GM18907 (cell line): ENCODE measurements around the gene PSME1.

ENCODE experiments used
- ATAC-seq: cut with Tn5 transposase; IDR thresholded peaks from one replicate; pipeline ENCODE4 v1.9.1; 2021; ENCODE audit warnings: mild to moderate bottlenecking, moderate library complexity; ENCODE audit not compliant: unreplicated experiment

The PSME1 gene

DNA sequence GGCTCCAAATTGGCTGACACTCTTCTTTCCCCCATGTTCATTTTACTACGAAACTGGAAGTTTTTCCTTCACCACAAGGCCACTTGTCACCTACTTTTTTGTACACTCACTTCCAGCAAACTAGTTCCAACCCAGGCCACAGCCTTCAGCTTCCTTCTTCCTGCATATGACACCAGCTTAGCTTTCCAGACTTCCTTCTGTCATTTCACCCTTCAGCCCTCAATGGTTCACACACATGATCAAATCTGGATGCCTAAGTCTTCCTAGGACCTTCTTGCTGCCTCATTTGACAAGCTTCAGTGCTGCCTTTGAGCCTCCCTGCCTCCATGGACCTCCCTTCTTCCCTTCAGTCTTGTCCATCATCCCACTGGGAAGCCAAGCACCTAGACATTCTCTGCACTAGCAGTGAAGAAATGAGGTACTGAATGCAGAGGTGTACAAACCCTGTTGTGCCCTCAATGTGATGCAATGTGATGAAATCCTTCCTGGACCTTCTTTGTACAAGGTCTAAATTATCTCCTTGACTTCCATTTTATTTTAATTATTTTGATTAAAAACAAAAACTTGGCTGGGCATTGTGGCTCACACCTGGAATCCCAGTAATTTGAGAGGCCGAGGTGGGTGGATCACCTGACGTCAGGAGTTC is 31.6 kb downstream of the PSME1 start:
- ATAC-seq, result no peak

DNA sequence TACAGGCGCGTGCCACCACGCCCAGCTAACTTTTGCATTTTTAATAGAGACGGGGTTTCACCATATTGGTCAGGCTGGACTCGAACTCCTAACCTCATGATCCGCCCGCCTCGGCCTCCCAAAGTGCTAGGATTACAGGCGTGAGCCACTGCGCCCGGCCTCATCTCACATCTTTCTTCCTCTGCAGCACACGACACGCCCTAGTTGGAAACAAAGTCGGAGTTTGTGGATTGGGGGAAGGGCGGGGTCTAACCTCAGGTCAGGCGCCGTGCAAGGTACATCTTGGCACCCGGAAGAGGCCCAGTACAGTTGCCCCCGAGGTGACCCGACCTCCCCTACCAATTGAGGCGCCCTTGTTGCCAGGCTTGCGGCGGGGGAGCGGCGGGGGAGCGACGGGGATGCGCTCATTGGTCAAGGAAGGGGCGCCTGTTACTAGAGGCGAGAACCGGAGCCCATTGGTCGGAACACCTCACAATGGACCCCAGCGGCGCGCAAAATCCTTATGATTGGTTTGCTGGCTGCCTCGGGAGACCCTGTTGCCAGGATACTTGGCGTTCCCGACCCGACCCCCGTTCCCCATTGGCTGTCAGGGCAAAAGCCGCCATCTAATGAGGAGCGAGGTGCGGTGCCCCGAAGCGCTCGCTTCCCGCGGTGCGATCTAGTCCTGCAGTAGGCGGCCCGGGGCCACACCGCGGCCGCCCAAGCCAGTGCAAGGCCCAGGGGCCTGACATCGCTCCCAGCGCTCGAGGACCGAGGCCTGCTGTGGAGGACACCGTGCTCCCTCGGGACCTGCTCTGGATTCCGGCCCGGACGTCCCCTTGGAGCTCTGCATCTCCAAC is 35.6 kb downstream of the PSME1 start, which contains the start of gene REC8:
Gene REC8, plus strand, starts transcription at position 659 of the 839 bp plus-strand sequence. CDS start 473 bp downstream, outside the sequence.
- ATAC-seq, result peak; percentile 83

DNA sequence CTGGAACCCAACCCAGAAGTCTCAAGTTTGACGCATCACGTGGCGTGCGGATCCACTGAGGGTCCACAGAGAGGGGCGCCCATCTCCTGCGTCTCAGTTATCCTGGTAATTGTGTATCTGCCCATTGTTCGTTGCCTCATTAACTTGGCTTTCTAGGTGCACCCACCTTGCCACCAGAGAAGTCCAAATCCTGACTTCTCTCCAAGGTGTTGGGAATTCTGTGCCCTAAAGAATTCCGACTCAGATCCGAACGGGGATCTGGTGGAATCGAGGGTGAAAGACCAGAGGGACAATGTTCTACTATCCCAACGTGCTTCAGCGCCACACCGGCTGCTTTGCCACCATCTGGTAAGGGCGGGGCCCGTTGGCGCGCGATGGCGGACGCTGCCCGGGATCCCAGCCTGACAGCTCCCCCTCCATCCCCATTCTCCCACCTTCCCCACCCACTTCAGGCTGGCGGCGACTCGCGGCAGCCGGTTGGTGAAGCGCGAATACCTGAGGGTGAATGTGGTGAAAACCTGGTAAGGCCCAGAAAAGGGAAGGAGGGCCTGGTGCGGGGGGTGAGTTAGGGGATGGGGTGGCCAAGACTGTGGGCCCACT is 36.4 kb downstream of the PSME1 start:
- ATAC-seq, result no peak

DNA sequence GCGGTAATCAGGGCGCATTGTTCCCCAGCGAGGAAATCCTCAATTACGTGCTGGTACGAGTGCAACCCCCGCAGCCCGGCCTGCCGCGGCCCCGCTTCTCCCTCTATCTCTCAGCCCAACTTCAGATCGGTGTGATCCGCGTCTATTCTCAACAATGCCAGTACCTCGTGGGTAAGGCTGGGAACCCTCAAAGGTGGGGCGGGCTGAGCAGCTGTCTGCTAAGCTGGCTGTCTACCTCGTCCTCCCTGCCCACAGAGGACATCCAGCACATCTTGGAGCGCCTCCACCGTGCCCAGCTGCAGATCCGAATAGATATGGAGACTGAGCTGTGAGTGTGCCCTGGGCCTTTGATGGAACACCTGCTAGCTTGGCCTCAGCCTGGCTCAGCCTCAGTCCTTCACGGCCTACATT is 36.9 kb downstream of the PSME1 start:
- no peak for ATAC-seq

DNA sequence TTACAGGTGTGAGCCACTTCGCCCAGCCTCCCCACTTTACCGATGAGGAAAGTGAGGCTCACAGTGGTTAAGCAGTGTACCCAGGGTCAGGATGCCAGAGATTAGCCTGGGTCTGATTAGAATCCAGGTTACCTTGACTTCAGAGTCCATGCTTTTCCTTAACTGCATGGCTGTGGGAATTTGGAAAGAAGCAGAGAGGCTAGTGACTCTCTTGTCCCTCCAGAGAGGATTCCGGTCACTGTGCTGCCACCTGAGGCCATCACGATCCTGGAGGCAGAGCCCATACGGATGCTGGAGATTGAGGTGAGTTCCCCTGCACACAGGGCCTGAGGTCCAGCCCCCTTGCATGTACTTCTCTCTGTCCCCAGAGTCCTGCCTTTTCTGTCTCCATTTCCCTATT is 40.6 kb downstream of the PSME1 start:
- no peak for ATAC-seq

DNA sequence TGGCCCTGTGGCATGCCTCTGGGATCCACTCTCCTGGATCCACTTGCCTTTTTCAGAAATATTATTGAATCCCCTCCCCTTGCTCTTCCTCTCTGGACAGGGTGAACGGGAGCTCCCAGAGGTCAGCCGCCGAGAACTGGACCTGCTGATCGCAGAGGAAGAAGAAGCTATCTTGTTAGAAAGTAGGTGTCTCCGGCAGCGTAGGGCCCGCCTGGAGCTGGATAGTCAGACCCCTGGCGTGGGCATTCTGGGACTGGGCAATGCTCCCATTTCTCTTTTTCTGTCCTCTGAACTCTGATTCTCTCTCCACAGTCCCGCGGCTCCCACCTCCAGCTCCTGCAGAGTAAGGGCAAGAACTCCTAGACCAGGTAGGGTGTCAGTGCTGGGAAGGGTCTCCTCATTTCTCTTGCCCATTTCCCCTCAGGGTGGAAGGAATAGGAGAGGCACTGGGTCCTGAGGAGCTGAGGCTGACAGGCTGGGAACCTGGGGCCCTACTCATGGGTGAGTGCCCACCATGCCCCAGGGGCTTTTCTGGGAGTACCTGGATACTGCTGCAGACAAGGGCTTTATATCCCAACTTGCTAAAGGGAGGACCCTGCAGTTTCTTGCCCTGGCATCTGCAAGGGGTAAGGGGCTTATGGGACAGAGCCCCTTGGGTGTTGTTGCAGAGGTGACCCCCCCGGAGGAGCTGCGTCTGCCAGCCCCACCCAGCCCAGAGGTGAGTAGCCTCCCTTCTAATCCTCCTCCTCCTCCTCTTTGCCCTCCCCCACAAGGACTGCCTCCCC is 41.2 kb downstream of the PSME1 start:
- ATAC-seq, result no peak

DNA sequence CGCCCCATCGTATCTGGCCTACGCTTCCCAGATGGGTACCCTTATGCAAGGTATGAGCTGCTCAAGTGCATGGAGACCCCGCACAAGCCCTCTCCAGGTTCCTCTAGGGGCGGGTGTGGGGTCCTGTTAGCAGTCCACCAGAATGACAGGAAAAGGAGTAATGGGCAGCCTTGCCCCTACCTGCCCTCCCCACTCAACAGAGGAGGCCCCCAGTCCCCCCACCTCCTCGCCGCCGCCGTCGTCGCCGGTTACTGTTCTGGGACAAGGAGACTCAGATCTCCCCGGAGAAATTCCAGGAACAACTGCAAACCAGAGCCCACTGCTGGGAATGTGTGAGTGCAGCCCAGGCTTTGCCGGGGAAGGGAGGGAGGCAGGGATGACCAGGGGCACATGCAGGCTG is 41.9 kb downstream of the PSME1 start:
- no peak for ATAC-seq

DNA sequence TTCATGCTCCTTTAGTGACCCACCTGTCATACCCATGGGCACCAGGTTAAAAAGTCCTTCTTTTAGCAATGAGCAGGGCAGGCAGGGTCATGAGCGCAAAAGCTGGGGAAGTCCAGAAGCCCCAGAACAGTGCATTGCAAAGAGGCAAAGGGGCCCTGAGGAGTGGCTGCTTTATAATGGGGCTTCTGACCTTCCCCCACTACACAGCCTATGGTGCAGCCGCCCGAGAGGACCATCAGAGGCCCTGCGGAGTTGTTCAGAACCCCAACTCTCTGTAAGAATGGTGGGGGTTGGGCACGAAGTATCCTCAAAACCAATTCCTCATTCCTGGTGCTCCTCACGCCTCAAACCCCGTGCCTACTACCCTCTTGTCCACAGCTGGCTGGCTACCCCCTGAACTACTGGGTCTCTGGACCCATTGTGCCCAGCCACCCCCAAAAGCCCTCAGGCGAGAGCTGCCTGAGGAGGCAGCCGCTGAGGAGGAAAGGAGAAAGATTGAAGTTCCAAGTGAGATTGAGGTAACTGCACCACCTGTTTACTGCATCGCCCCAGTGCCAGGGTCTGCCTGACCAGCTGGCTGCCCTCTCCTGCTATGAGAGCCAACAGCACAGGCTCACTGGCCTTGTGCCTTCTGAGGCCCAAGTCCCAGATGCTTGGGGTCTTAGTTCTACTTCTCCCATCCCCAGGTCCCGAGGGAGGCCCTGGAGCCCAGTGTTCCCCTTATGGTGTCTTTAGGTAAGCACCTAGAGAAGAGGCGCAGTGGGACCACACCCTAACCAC is 42.6 kb downstream of the PSME1 start:
- ATAC-seq, result no peak

DNA sequence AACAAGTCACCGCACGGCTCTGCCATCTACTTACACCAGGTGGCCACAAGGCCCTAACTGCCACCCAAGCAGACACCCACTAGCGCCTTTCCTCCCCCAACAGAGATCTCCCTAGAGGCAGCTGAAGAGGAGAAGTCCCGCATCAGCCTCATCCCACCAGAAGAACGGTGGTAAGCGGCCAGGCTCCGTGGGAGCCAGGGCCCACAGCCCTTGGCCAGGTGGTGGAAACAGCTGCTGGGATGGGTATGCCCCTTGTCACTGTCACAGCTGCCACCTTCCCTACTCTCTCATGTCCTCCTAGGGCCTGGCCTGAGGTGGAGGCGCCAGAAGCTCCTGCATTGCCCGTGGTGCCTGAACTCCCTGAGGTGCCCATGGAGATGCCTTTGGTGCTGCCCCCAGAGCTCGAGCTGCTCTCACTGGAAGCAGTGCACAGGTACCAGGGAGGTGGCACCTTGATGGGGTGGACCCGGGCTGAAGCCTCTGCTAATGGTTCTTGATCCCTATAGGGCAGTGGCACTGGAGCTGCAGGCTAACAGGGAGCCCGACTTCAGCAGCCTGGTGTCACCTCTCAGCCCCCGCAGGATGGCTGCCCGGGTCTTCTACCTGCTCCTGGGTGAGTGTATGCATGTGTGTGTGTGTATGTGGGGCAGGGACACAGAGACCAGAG is 43.4 kb downstream of the PSME1 start:
- ATAC-seq, result no peak

DNA sequence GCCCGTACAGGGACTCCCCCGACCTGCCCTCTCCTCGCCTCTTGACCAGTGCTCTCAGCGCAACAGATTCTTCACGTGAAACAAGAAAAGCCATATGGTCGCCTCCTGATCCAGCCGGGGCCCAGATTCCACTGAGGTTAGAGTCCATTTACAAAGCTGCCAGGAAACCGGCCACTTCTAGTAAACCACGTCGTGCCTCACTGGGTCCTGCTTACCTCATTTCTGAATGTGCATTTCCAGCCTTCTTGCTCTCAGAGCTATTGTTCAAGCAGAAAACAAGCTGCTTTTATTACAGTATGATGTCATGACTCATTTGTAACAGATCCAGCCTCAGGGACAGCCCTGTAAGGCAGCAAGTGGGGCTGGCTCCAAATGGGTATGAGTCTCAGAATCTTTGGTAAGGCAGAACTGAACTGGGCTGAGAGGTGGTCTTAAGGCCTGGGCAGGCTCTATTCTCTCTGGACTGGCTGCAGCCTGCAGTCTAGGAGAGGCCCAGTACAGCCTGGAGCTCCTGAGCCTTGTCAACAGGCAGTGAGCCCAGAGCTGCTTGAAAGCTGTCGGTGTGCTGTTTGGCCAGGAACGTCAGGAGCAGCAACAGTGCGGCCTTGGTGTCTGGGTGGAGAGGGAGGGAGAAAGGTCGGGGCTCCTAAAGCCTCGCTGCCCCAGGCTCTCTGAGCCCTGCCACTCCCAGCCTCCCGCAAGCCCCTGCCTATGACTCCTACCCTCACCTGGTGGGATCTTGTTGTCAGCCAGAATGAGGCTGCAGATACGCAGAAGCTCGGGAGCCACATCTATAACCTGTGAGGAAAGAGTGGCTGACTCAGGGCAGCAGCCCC is 44.2 kb downstream of the PSME1 start:
- no peak for ATAC-seq

DNA sequence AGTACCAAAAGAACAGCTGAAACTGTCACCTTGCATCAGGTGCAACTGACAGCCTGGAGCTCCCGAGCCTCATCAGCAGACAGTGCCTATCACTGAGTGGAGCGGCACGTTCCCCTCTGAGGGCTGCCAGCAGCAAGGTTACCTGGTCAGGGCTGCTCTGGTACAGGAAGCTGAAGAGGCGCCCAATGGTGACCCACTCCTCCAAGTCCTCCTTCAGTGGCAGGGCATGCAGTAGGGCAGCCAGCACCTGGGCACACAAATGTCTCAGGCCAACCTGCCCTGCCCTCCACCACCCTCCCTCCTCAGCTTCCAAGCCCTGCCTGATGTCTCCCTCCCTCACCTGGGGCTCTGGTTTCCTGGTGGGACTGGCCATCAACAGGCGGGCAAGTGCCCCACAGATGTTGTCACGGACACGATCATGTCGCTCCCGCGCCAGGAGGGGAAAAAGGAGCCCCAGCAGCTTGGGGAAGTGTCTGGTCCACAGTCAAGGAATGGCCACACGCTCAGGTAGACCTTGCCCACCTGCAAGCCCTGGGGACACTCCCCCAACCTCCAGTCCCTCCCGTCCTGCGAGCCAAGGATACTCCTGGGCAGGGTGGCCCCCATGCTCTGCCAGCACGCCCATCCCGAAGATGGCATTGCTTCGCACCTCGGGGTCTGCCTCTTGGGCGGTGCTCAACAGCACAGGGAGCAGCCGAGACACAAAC is 45.5 kb downstream of the PSME1 start:
- ATAC-seq, result no peak

DNA sequence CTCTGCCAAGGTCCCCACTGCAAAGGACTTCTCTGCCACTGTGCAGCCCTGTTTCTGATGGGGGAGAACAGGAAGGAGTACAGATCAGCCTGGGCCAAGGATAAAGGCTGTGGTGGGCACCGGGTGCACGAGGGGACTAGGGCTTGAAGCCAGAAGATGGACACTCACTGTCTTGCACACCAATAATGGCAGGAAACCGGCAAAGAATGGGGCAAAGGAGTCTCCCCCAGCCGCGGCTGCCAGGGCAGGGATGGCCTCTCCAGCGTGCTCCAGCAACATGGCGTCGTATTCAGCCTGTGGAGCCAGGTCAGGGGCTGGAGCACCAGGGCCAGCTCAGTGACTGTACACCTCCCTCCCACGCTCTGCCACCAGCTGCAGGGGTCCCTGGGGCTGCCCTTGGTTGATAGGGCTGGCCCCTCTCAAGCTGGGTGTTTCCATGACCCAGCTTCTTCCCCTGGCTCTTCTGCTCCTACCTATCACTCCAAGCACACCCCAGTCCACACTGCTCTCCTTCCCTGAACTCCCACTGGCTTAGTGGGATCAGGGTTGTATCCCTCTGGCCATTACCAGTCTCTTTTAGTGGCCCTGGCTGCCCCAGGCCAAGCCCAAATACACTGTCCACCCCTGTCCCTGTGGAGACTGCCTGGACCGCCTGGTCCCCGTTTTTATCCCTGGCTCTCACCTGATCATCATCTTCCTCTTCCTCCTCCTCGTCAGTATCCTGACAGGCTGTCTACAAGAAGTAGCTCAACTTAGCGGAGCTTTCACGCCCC is 46.3 kb downstream of the PSME1 start:
- ATAC-seq, result no peak

DNA sequence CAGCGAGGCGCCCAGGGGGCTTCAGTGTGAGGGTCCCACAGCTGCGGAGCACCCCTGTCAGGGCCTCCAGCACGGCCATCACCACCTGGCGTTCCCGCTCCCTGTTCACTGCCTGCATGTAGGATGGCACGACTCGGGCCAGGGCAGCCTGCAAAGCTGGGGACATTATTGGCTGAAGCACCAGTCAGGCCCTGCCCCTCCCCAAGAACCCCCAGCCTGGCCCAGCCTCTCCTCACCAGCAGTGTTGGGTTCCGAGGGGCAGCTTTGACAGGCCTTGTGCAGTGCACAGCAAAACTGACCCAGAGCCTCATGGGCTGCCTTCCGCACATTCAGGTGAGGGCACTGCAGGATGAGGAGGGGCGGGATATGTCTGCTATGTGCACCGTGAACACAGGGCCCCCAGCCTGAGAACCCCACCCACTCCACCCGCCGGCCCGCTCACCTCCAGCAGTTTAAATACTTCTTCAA is 47.1 kb downstream of the PSME1 start:
- ATAC-seq, result no peak

DNA sequence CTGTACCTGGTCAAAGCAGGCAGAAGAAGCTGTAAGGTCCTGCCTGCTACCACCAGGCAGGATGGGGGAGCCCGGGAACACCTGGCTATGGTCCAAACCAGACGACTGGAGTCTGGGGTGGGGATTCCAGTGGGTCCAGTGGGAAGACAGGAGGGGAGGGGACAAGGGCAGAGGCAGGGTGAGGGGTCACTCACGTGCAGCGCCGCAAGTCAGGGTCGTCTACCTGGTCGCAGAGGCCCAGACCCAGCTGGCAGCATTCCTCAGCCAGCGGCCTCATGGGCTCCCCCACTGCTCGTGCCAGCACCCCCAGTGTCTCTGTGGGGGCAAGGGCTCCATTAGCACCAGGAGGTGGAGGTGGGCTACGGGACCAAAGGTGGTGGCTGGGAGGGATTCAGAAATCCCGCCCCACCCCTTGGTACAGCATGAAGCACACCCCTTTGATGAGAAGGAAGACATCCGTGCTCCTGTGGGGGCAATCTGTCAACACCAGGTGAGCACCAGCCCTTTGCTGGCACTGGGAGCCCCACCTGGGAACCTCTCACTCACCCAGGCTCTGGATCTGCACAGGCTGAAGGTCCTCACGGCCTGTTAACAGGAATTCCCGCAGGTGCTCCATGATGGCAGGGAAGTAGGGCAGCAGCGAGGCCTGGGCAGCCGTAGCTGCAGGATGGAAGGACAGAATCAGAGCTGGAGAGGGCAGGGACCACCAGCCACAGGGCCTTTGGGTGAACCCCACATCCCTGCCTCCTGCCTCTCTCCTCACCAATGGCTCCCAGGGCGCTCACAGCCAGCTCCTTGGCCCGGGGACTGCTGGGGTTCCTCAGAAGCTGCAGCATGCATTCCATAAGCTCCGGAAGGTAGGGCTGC is 48.3 kb downstream of the PSME1 start:
- ATAC-seq, result no peak

DNA sequence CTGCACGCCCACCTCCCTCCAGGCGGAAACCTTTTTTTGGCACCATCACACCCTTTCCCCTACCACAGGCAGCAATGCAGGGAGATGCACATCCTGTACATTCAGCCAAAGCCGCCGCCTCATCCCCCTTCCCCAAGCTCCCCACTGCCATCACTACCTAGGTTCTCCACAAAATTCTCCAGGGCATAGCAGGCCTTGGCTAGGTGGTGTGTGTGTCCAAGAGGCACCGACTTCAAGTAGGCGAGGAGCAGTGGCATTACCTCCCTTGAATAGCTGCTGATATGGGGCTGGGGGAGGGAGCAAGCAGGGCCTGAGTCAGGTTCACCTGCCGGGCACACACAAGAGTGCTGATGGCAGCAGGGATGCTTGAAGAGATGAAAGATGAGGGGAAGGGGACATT is 49.0 kb downstream of the PSME1 start:
- no peak for ATAC-seq

DNA sequence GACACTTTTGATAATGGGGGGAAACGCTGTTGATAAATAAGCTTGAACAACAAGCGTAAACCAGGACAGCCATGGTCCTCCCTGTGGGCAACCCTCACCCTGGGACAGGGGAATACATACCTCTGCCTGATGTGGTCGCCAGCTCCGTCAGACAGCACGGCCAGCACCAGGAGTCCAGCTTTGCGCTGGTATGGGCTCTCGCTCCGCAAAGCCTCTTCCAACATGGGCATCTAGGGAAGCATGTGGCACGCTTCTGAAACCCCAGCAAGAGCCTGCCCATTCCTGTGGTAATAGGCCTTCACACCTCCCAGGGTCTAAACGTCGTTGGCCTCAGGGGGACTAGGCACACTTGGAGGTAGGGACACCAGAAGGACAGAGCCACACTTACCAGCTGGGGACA is 49.7 kb downstream of the PSME1 start:
- ATAC-seq, result no peak
